LHCN-M2 (cell line): ENCODE results near the gene LPIN2. TPM values are rescaled to one million over a fixed set of nuclear protein-coding genes. Genes with fewer than 3 reads are reported as not detected.

Experiments
- DNase-seq: peaks from one replicate; pipeline ENCODE4 v3.0.0-alpha.2; 2012; ENCODE audit warnings: low read depth
- total RNA-seq: library from RNA; depleted of rRNA; stranded (reverse); fragments of >200 nt; gene quantifications from 2 replicates; pipeline ENCODE4 v1.2.3, GENCODE V29; 2014

LPIN2 gene
- total RNA-seq, 1 experiment from 2014 or later, result 38.9 TPM

DNA sequence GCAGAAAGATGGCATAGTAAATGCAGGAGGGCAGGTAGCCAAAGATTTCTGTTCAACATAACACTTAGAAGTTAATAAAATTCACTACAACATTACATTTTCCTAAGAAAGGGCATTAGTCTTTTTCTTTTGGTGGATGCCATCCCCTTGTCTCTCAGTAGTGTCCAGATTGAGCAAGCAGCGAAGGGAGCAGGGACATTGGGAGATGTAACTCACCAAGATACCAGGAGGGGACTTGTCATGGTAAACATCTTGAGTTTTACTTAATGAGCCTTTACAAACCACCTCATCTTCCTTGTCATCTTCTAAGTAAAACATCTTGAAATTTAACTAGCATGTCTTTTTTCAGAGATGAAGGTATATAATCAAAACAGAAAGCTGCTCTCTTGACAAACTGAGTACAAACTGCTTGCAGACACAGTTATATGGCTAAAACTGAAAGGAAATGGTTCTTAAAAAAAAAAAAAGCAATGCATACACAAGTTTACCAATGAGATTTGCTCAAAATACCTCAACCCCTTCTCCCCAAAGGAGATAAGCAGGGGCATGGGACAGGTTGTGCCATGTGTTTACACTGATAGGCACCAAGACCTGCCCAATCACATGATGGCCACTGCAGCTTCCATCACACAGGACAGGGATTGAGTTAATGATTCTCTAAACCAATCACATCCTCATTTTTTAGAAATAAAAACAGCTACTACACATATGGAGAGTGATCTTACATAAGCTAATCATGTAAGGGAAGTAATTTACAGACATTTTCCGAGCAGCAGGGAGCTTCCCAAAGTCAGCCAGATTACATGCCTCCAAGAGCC lies 30.3 kb downstream of the LPIN2 start:
- no peak for DNase-seq

- DNase-seq, result no peak
Observed at GRCh38 chr18:2982022-2982421, 30.9 kb downstream of the LPIN2 start.

DNA sequence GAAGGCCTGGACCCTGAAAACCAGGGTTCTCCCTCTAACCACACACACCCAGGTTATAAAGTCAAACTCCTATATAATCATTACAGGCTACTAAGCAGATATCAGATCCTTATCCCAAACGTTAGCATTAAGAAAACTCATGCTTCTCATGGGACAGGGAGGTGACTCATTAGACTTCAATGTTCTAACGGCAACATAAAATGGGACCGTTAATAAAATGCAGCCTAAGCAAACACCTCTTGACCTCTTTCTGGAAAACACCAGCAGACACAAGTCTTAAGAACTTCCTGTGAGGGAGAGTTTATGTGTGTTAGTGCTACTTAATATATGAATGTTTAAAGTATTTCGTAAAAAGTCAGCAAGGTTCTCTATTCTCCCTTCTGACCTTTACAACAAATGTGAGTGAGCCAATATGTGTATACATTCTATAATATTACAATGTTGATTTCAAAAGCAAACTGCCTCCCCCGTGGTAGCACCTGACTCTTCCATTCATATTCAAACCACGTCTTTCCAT lies 31.7 kb downstream of the LPIN2 start:
- peak; percentile 90 for DNase-seq

DNA sequence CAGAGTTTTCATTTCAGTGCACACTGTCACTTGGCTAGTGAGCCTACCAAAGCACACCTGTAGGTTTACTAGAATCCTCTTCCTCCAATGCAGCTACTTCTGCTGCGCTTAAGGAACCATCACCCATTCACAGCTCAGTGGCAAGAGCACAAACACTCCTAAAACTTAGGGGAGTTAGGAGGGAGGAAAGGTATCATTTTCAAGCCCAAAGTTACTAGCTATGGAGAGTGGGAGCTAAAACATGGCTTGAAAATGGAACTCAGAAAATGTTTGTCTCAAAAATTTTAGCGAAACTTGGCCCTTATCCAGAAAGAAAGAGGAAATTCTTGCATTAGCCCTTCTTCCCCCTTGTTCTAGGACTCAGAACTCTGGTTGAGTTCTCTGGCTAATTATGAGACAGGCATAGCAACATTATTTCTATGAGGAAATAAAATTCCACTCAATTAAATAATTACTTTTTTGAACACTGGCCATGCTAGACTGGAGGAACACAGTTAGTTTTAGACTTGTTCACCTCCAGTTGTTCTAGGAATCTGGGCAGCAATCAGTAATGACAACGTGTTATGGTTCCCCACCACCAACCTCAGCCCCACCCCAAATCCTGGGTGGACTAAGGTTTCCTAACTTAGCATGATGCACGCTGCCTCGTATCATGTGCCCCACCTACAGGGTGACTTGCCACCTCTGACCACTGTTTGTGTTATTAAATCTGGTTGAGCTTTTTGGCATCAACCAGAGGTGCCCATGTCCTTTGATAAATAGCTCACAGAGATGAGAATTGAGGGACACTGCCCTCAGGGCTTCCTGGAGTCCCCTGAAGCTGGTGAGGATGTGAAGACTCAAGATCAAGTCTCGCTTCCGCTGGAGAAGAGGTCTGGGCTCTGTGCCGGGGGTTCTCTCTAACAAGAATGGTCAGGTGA lies 32.8 kb downstream of the LPIN2 start:
- no peak for DNase-seq

DNA sequence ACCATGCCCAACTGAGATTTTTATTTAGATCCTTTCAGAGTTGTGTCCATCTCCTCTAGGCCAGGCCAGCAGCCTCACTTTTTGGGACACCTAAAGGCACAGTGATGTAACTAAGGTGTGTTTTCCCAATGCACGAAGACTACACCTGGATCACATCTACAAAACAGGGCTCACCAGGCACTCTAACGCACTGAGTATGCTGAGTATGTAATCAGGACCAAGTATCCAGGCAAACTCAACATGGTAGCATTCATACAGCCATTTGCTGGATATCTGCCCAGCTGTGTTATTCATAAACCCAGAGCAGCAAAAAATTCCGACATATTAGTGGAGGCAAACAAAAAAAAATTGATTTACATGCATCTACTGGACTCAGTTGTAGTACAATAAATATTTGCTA lies 33.8 kb downstream of the LPIN2 start:
- DNase-seq, result peak; percentile 59

DNA sequence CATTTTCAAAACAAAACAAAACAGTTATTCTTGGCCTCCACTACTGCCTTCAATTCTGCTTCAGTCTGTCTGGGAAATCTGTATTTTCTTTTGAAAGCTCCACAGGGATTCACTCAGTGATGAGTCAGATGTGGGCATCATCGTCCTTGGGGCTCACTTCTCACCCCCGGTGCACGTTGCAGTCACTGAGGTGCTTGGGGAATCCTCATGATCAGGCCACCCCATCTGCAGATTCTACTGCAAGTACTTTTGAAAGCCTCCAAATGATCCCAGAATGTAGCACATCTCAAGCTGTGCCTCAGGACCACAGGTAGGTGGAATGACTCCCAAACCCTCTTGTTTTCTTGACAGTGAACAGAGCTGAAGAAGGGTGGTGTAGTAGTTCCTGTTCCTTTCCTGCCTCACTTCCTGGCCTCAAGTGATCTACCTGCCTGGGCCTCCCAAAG lies 34.3 kb downstream of the LPIN2 start:
- DNase-seq, result peak; percentile 91

GRCh38 chr18:2978208-2978607 lies 34.7 kb downstream of the LPIN2 start:
- peak; percentile 53 for DNase-seq

DNA sequence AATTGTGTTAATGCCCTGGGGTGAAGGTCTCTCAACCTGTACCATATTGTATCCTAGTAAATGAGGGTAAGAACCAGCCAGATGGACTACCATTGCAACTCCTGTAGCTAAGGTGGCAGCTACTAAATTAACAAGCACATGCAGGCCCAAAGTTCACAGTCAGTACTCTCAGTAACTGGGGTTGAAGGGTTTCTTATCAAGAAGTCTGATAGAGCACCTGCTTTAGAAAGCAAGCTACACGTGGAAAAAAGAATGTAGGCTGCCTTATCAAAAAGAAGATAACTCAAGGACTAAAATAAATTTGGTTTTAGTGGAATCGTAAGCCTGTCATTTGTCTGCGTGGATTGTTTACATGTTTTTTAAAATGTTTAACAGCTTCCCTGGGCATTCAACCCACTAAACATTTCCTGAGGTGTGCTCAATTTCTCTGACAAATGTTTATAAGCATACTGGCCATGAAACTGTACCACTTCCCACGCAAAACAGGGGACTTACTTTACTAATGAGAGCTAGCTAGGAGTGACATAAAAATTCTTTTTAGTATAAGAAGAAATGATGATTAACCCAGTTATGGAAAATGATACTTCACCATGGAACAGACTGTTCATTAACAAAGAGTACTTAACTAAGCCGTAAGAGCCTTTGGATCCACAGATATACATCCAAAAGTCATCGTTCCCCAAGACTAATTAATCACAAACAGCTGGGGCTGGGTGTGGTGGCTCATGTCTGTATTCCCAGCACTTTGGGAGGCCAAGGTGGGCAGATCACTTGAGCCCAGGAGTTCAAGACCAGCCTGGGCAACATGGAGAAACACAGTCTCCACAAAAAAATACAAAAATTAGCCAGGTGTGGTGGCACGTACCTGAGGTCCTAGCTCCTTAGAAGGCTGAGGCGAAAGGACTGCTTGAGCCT lies 36.5 kb downstream of the LPIN2 start:
- DNase-seq, result no peak

GRCh38 chr18:2974731-2975130 lies 38.2 kb downstream of the LPIN2 start:
- no peak for DNase-seq

GRCh38 chr18:2971741-2972552 lies 41.0 kb downstream of the LPIN2 start:
- no peak for DNase-seq

DNA sequence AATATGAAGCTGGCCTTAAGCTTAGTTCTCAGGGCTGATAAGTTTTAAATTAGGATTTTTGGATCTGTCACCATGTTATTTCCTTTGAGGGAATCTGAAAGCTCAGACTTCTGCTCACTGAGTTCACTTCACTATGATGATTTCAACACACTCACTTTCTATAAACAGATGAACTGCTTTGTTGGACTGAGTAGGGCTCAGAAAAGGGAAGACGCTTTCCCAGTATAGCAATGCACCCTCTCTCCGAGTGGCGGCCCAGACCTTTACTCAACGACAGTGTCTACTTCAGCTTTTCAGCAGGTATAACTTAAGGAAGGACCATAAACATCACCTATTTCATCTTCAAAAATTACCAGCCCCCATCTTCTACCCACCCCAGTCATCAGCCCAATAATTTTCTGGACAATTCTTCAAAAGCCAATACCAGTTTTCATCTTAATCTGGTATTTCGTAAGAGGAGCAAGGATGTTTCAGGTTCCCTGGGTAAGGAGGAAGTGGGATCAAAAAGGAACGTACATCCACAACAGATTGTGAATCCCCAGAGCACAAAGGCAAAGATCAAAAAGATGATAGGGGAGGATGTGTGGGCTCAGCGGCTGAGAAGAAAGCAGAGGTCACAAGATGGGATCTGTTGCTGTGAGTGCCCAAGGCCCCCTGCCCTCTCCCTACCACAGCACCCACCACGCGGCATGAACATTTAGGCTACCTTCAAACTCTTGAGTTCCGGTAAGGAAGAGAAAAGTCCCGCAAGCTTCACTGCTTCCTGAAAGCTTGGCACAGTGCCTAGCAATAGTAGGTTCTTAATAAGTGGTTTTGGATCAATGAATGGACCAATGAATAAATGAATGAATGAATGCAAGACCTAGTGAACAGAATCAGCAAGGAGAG lies 41.9 kb downstream of the LPIN2 start:
- no peak for DNase-seq

- no peak for DNase-seq
Observed at GRCh38 chr18:2970344-2970743, 42.6 kb downstream of the LPIN2 start.

DNA sequence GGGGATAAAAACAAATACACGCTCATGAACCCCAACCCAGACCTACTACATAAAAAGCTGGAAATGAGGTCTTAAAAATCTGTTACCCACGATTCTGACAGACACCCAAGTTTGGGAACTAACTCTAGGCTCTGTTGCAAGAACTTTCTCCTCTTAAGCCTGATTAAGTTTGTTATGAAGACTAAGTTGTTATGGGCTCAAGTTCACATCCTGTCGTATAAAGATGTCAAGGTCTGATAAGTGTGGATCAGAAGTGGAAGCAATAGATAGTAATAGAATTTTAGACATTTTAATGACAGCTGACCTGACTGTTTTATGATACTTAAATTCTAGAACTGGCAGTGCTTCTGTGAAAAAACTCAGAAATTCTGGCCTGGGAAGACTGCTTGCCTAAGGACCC lies 43.2 kb downstream of the LPIN2 start:
- no peak for DNase-seq

GRCh38 chr18:2968606-2969005 lies 44.3 kb downstream of the LPIN2 start:
- no peak for DNase-seq

- no peak for DNase-seq
Observed at GRCh38 chr18:2967820-2968219, 45.1 kb downstream of the LPIN2 start.

GRCh38 chr18:2967357-2967756 lies 45.6 kb downstream of the LPIN2 start:
- DNase-seq, result no peak

DNA sequence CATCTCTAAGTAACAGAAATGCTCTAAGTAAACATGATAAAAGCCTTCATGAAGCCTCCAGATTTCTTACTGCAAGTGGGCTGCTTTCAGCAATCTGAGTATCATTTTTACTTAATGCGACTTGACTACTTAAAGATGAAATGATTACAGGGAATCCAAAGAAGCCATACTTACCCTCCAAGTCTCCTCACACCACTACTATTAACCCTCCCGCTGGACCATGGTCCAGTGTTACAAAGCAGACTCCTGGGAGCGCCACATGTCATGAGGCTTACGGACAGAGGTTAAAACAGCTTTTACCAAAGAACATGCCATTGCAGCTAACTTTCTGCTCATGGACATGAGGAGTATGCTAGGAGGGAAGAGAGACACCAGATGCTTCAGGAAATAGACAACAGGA lies 46.4 kb downstream of the LPIN2 start:
- DNase-seq, result no peak

GRCh38 chr18:2965797-2966196 lies 47.1 kb downstream of the LPIN2 start:
- DNase-seq, result no peak

GRCh38 chr18:2964361-2965010 lies 48.5 kb downstream of the LPIN2 start:
- DNase-seq, result no peak
